ENCODE data around the gene NRXN2. TPM values are rescaled to one million over a fixed set of nuclear protein-coding genes. Genes with fewer than 3 reads are reported as not detected.

Gene NRXN2
- total RNA-seq, 1 donor from 2014 or later = 50.4 TPM

GRCh38 chr11:64608046-64608445 is 115.0 kb downstream of the NRXN2 start:
- Mint-ChIP-seq H3K4me1 (ENCODE audit: low read depth, unreplicated experiment) (peaks cover 4% of the 10 kb centered on the region), H3K9me3 (ENCODE audit: unreplicated experiment) (no peaks in the 10 kb centered on the region), H3K36me3 (ENCODE audit: unreplicated experiment) (no peaks in the 10 kb centered on the region), H3K4me3 (ENCODE audit: unreplicated experiment) (no peak overlapping the region), H3K27ac (ENCODE audit: unreplicated experiment) (no peak overlapping the region), H3K27me3 (ENCODE audit: unreplicated experiment) (peaks cover 9% of the 10 kb centered on the region)
- no peak for TF ChIP-seq CTCF (IDR thresholded peaks at IDR 0.05; ENCODE audit: partially characterized antibody, unreplicated experiment)
- no peak for DNase-seq

- no peak for TF ChIP-seq CTCF (IDR thresholded peaks at IDR 0.05; ENCODE audit: partially characterized antibody, unreplicated experiment)
- H3K27me3 Mint-ChIP-seq (ENCODE audit: unreplicated experiment) = peaks cover 9% of the 10 kb centered on the region
- no peaks in the 10 kb centered on the region for H3K36me3 Mint-ChIP-seq (ENCODE audit: unreplicated experiment)
- H3K4me3 Mint-ChIP-seq (ENCODE audit: unreplicated experiment) = no peak overlapping the region
- H3K9me3 Mint-ChIP-seq (ENCODE audit: unreplicated experiment) = no peaks in the 10 kb centered on the region
- peaks cover 4% of the 10 kb centered on the region for H3K4me1 Mint-ChIP-seq (ENCODE audit: low read depth, unreplicated experiment)
- DNase-seq = no peak
- no peak overlapping the region for H3K27ac Mint-ChIP-seq (ENCODE audit: unreplicated experiment)
These were observed 115.5 kb downstream of the NRXN2 start for GRCh38 chr11:64607381-64607985.

- DNase-seq = no peak
- H3K4me1 Mint-ChIP-seq (ENCODE audit: low read depth, unreplicated experiment) = peaks cover 4% of the 10 kb centered on the region
- no peak overlapping the region for H3K4me3 Mint-ChIP-seq (ENCODE audit: unreplicated experiment)
- TF ChIP-seq CTCF (IDR thresholded peaks at IDR 0.05; ENCODE audit: partially characterized antibody, unreplicated experiment) = no peak
- H3K36me3 Mint-ChIP-seq (ENCODE audit: unreplicated experiment) = no peaks in the 10 kb centered on the region
- no peak overlapping the region for H3K27ac Mint-ChIP-seq (ENCODE audit: unreplicated experiment)
- H3K27me3 Mint-ChIP-seq (ENCODE audit: unreplicated experiment) = peaks cover 9% of the 10 kb centered on the region
- H3K9me3 Mint-ChIP-seq (ENCODE audit: unreplicated experiment) = no peaks in the 10 kb centered on the region
These were observed 116.1 kb downstream of the NRXN2 start for GRCh38 chr11:64606796-64607380.

GRCh38 chr11:64605656-64606585 is 117.1 kb downstream of the NRXN2 start:
- TF ChIP-seq CTCF (IDR thresholded peaks at IDR 0.05; ENCODE audit: partially characterized antibody, unreplicated experiment) = no peak
- Mint-ChIP-seq H3K27me3 (ENCODE audit: unreplicated experiment) (peaks cover 7% of the 10 kb centered on the region), H3K27ac (ENCODE audit: unreplicated experiment) (no peak overlapping the region), H3K9me3 (ENCODE audit: unreplicated experiment) (no peaks in the 10 kb centered on the region), H3K4me3 (ENCODE audit: unreplicated experiment) (no peak overlapping the region), H3K36me3 (ENCODE audit: unreplicated experiment) (no peaks in the 10 kb centered on the region), H3K4me1 (ENCODE audit: low read depth, unreplicated experiment) (peaks cover 4% of the 10 kb centered on the region)
- DNase-seq = no peak

- DNase-seq = no peak
- H3K27ac Mint-ChIP-seq (ENCODE audit: unreplicated experiment) = no peak overlapping the region
- no peak for TF ChIP-seq CTCF (IDR thresholded peaks at IDR 0.05; ENCODE audit: partially characterized antibody, unreplicated experiment)
These were observed 117.8 kb downstream of the NRXN2 start for GRCh38 chr11:64605244-64605560.

More at GRCh38 chr11:64605244-64605560, 117.8 kb downstream of the NRXN2 start:
- H3K27me3 Mint-ChIP-seq (ENCODE audit: unreplicated experiment) = peaks cover 7% of the 10 kb centered on the region
- H3K36me3 Mint-ChIP-seq (ENCODE audit: unreplicated experiment) = no peaks in the 10 kb centered on the region
- H3K4me3 Mint-ChIP-seq (ENCODE audit: unreplicated experiment) = no peak overlapping the region
- H3K4me1 Mint-ChIP-seq (ENCODE audit: low read depth, unreplicated experiment) = peaks cover 4% of the 10 kb centered on the region
- no peaks in the 10 kb centered on the region for H3K9me3 Mint-ChIP-seq (ENCODE audit: unreplicated experiment)
